HL-60/S4 treated with phorbol 12-myristate 13-acetate at 8.2 ng/mL for 4 days and 3 days (cell line): ENCODE results near the gene NUP62.

Source experiments
- in situ Hi-C: fragments of 300-500 bp; cut with MboI; formaldehyde crosslinking; loops from 2 replicates; pipeline ENCODE4 v1.15.0; 2022; ENCODE audit warnings: low sequenced_read_pairs

NUP62 gene

GRCh38 chr19:49869484-49870308 is 59.6 kb downstream of the NUP62 start:
- in situ Hi-C loops: no loop called here

GRCh38 chr19:49869009-49869483 is 60.3 kb downstream of the NUP62 start:
- in situ Hi-C loops: no loop called here

GRCh38 chr19:49866933-49867782 is 62.1 kb downstream of the NUP62 start, which contains the start of gene PNKP:
PNKP (minus strand) TSS chr19:49867576; CDS start chr19:49867204, 372 bp downstream.
- in situ Hi-C loops: no loop called here

GRCh38 chr19:49864890-49865289 is 64.4 kb downstream of the NUP62 start:
- in situ Hi-C loops: no loop called here

- in situ Hi-C loops: no loop called here
Observed at GRCh38 chr19:49863935-49864320, 65.4 kb downstream of the NUP62 start.

GRCh38 chr19:49863254-49863934 is 65.9 kb downstream of the NUP62 start:
- in situ Hi-C loops: no loop called here

GRCh38 chr19:49862391-49863253 is 66.7 kb downstream of the NUP62 start:
- in situ Hi-C loops: no loop called here

GRCh38 chr19:49861541-49862378 is 67.5 kb downstream of the NUP62 start:
- in situ Hi-C loops: no loop called here

GRCh38 chr19:49861107-49861506 is 68.2 kb downstream of the NUP62 start:
- in situ Hi-C loops: no loop called here

GRCh38 chr19:49860336-49861102 is 68.8 kb downstream of the NUP62 start:
- in situ Hi-C loops: no loop called here

- in situ Hi-C loops: no loop called here
Observed at GRCh38 chr19:49859682-49860335, 69.5 kb downstream of the NUP62 start.

GRCh38 chr19:49858088-49858985 is 71.0 kb downstream of the NUP62 start:
- in situ Hi-C loops: no loop called here

GRCh38 chr19:49857838-49858087 is 71.5 kb downstream of the NUP62 start:
- in situ Hi-C loops: no loop called here

GRCh38 chr19:49857061-49857837 is 72.1 kb downstream of the NUP62 start:
- in situ Hi-C loops: no loop called here
